CD14-positive monocyte (primary cell): ENCODE results near the gene KLHL13. TPM values are rescaled to one million over a fixed set of nuclear protein-coding genes. Genes with fewer than 3 reads are reported as not detected.

Source experiments
- DNase-seq, 3 donors: peaks; one replicate each; pipeline ENCODE4 v3.0.0-alpha.2; 2011 to 2022
- H2AFZ ChIP-seq: 2 replicates; pipeline ENCODE4 v1.6.0; 2012; ENCODE audit warnings: mild to moderate bottlenecking, low read depth, low read length, inconsistent platforms; ENCODE audit not compliant: insufficient read depth, poor library complexity, severe bottlenecking
- H3K27ac ChIP-seq, 2 donors: 1 replicate in 1 of 2; 2 replicates in 1 of 2; pipeline ENCODE4 v1.5.1; 2012 to 2013; ENCODE audit warnings: low read length in 2 of 2, control low read depth in 1 of 2, inconsistent platforms in 1 of 2, low read depth in 1 of 2, mild to moderate bottlenecking in 1 of 2
- H3K27me3 ChIP-seq, 2 donors: one replicate each; pipeline versions ENCODE4 v1.6.0 to v1.6.1; 2011 to 2013; ENCODE audit warnings: low read length in 2 of 2; ENCODE audit not compliant: control insufficient read depth in 2 of 2, insufficient read depth in 2 of 2
- H3K36me3 ChIP-seq, 2 donors: replicated peaks in 1 of 2; 1 replicate in 1 of 2; 2 replicates in 1 of 2; pipeline versions ENCODE4 v1.5.1 to v1.6.1; 2012 to 2013; ENCODE audit warnings: low read length in 2 of 2, control low read depth in 1 of 2, inconsistent platforms in 1 of 2, mild to moderate bottlenecking in 1 of 2; ENCODE audit not compliant: insufficient read depth in 2 of 2, control insufficient read depth in 1 of 2
- H3K4me1 ChIP-seq, 2 donors: 1 replicate in 1 of 2; 2 replicates in 1 of 2; pipeline versions ENCODE4 v1.5.1 to v1.6.1; 2012 to 2013; ENCODE audit warnings: low read length in 2 of 2, control low read depth in 1 of 2, inconsistent platforms in 1 of 2, mild to moderate bottlenecking in 1 of 2, moderate library complexity in 1 of 2; ENCODE audit not compliant: insufficient read depth in 2 of 2, control insufficient read depth in 1 of 2
- H3K4me2 ChIP-seq: replicated peaks from 2 replicates; pipeline ENCODE3; 2012; ENCODE audit warnings: low read length, moderate library complexity, mild to moderate bottlenecking; ENCODE audit not compliant: poor library complexity, severe bottlenecking; ENCODE audit errors: extremely low read depth
- H3K4me3 ChIP-seq, 3 experiments: fragments of 200-600 bp in 1 of 3; sonication (generic) in 1 of 3; replicated peaks in 1 of 3; 1 replicate in 2 of 3; 2 replicates in 1 of 3; pipeline ENCODE4 v1.5.1; 2011 to 2013; ENCODE audit warnings: low read length in 3 of 3, mild to moderate bottlenecking in 3 of 3, control low read depth in 2 of 3, low read depth in 2 of 3, inconsistent platforms in 1 of 3, moderate library complexity in 1 of 3
- H3K79me2 ChIP-seq: 2 replicates; pipeline ENCODE4 v1.6.0; 2012; ENCODE audit warnings: mild to moderate bottlenecking, control low read depth, inconsistent platforms, low read length, moderate library complexity; ENCODE audit not compliant: insufficient read depth
- H3K9ac ChIP-seq: 2 replicates; pipeline ENCODE4 v1.6.0; 2017; ENCODE audit warnings: low read length, mild to moderate bottlenecking; ENCODE audit not compliant: insufficient read depth, poor library complexity, severe bottlenecking
- H3K9me3 ChIP-seq, 2 donors: replicated peaks in 1 of 2; 1 replicate in 1 of 2; 2 replicates in 1 of 2; pipeline versions ENCODE4 v1.5.1 to v1.6.1; 2012 to 2013; ENCODE audit warnings: low read length in 2 of 2, control low read depth in 1 of 2; ENCODE audit not compliant: control insufficient read depth in 1 of 2, insufficient read depth in 1 of 2
- H4K20me1 ChIP-seq: 2 replicates; pipeline ENCODE4 v1.6.0; 2012; ENCODE audit warnings: mild to moderate bottlenecking, low read length, control low read depth, moderate library complexity; ENCODE audit not compliant: insufficient read depth
- H3K27ac Mint-ChIP-seq, 7 donors: one replicate each; pipeline ENCODE4 v1.8.0; 2020; ENCODE audit warnings: mild to moderate bottlenecking in 7 of 7, mixed read lengths in 7 of 7, moderate library complexity in 6 of 7, inconsistent platforms in 2 of 7
- H3K27me3 Mint-ChIP-seq, 3 donors: one replicate each; pipeline ENCODE4 v1.8.0; 2021 to 2022; ENCODE audit warnings: low read depth in 3 of 3, mild to moderate bottlenecking in 3 of 3, mixed read lengths in 3 of 3, moderate library complexity in 3 of 3, inconsistent platforms in 1 of 3
- H3K36me3 Mint-ChIP-seq, 2 donors: one replicate each; pipeline ENCODE4 v1.8.0; 2020; ENCODE audit warnings: mixed read lengths in 2 of 2, inconsistent platforms in 1 of 2, mild to moderate bottlenecking in 1 of 2
- H3K4me1 Mint-ChIP-seq: one replicate; pipeline ENCODE4 v1.8.0; 2020; ENCODE audit warnings: mild to moderate bottlenecking, mixed read lengths
- H3K4me3 Mint-ChIP-seq, 2 donors: one replicate each; pipeline ENCODE4 v1.8.0; 2020; ENCODE audit warnings: mild to moderate bottlenecking in 2 of 2, mixed read lengths in 2 of 2, moderate library complexity in 1 of 2
- H3K9me3 Mint-ChIP-seq, 7 donors: one replicate each; pipeline ENCODE4 v1.8.0; 2020 to 2022; ENCODE audit warnings: mixed read lengths in 7 of 7, mild to moderate bottlenecking in 6 of 7, moderate library complexity in 6 of 7, inconsistent platforms in 2 of 7
- CTCF ChIP-seq: fragments of 200-600 bp; IDR thresholded peaks from one replicate; pipeline ENCODE4 v1.8.0; 2022; ENCODE audit warnings: antibody characterized with exemption, mild to moderate bottlenecking
- WGBS: methylation state at CpG from one replicate; pipeline ENCODE4 v1.1.5; 2013; ENCODE audit warnings: missing lambda C conversion rate; ENCODE audit not compliant: insufficient coverage; 5-methylcytosine and 5-hydroxymethylcytosine counted together
- intact Hi-C, 2 donors: fragments of 100-400 bp; cut with micrococcal nuclease; formaldehyde crosslinking; loops; one replicate each; pipeline versions ENCODE4 v1.15.0 to v1.15.1; 2023
- polyA plus RNA-seq, 3 donors: library from polyadenylated mRNA; depleted of rRNA in 1 of 3; unstranded in 2 of 3; stranded (reverse) in 1 of 3; fragments of 300-500 nt in 2 of 3; fragments of >200 nt in 1 of 3; fragmentation: Illumina TruSeq in 2 of 3; gene quantifications; 1 replicate in 2 of 3; 2 replicates in 1 of 3; pipeline ENCODE4 v1.2.3, GENCODE V29; 2012 to 2021

Gene KLHL13
- polyA plus RNA-seq, 3 donors: 0.05 to 0.41 (median 0.10) TPM

GRCh38 chrX:117898226-117898625 lies 218.4 kb downstream of the KLHL13 start:
- Histone ChIP-seq H3K4me2 (no peak overlapping the region), H3K36me3 (no peaks in the 10 kb centered on the region), H3K27me3 (no peaks in the 10 kb centered on the region), H3K9me3 (no peaks in the 10 kb centered on the region), H3K79me2 (no peaks in the 10 kb centered on the region), H3K4me3 (no peak overlapping the region), H3K9ac (no peak overlapping the region), H4K20me1 (no peaks in the 10 kb centered on the region), H3K27ac (no peak overlapping the region), H2AFZ (no peak overlapping the region), H3K4me1 (no peaks in the 10 kb centered on the region)
- Mint-ChIP-seq H3K27ac (no peak overlapping the region), H3K4me1 (no peaks in the 10 kb centered on the region), H3K9me3 (no peaks in the 10 kb centered on the region), H3K27me3 (peaks cover 0 to 1% (median 1%) of the 10 kb centered on the region in 3 donors), H3K4me3 (no peak overlapping the region), H3K36me3 (no peaks in the 10 kb centered on the region)
- intact Hi-C loops: no loop called here
- no peak for DNase-seq
- WGBS: no CpG with 5 or more reads among the region's 1 CpG
- TF ChIP-seq CTCF: no peak

DNA sequence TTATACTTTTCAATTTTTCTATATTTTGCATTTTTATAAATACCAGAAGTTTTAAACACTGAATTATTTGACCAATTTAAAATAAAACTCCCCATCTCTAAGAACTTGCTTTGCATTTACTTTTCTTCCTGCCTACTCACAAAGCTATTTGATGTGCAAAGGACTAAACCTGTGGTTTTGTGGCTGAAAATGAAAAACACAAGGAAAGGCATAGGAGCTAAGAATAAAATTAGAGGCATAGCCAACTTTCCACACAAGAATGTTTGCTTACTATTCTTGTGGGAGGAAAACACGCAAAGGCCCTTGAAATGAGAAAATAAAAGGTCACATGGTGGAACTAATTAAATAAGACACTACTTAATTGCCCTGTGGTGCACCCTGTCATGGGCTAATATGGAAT lies 221.2 kb downstream of the KLHL13 start:
- H3K4me3 Mint-ChIP-seq: no peak overlapping the region
- H3K27me3 ChIP-seq: no peaks in the 10 kb centered on the region
- H3K36me3 ChIP-seq: no peaks in the 10 kb centered on the region
- no peak overlapping the region for H3K9ac ChIP-seq
- no peaks in the 10 kb centered on the region for H3K4me1 Mint-ChIP-seq
- H3K4me2 ChIP-seq: no peak overlapping the region
- no peak overlapping the region for H3K27ac Mint-ChIP-seq
- intact Hi-C loops: no loop called here
- H3K9me3 Mint-ChIP-seq: no peaks in the 10 kb centered on the region
- no peaks in the 10 kb centered on the region for H3K9me3 ChIP-seq
- H3K27ac ChIP-seq: no peak overlapping the region
- no peak for TF ChIP-seq CTCF
- no peak overlapping the region for H2AFZ ChIP-seq
- H3K27me3 Mint-ChIP-seq: peaks cover 0 to 1% (median 1%) of the 10 kb centered on the region in 3 donors
- H3K79me2 ChIP-seq: no peaks in the 10 kb centered on the region
- DNase-seq: no peak
- H3K36me3 Mint-ChIP-seq: no peaks in the 10 kb centered on the region
- WGBS: no CpG with 5 or more reads among the region's 1 CpG
- H4K20me1 ChIP-seq: no peaks in the 10 kb centered on the region
- H3K4me3 ChIP-seq: no peak overlapping the region
- H3K4me1 ChIP-seq: no peaks in the 10 kb centered on the region
